Naive thymus-derived CD8-positive, alpha-beta T cell (primary cell): Measurements from ENCODE around the gene ULK4. TPM values are rescaled to one million over a fixed set of nuclear protein-coding genes. Genes with fewer than 3 reads are reported as not detected.

Experiments
- ATAC-seq, 2 donors: fragments of 150-1000 bp; cut with Tn5 transposase in 1 of 2; sonication (Bioruptor Pico), chemical (Tn5 transposase) in 1 of 2; 1 replicate in 1 of 2; 2 replicates in 1 of 2; pipeline ENCODE4 v1.10.0; 2021; ENCODE audit warnings: mild to moderate bottlenecking in 2 of 2, moderate library complexity in 2 of 2
- POLR2A ChIA-PET: fragments of 350-600 bp; sonication (Branson Sonifier 250); formaldehyde crosslinking; loops from one replicate; lab custom pipeline; 2021; ENCODE audit warnings: antibody characterized with exemption; lab: Charles Lee
- DNase-seq, 10 donors: peaks; one replicate each; pipeline versions ENCODE4 v3.0.0 to v3.0.0-alpha.2; 2020 to 2022
- H3K27ac Mint-ChIP-seq, 10 donors: one replicate each; pipeline ENCODE4 v1.8.0; 2020 to 2022; ENCODE audit warnings: mild to moderate bottlenecking in 10 of 10, mixed read lengths in 10 of 10, moderate library complexity in 4 of 10, inconsistent platforms in 1 of 10
- H3K27me3 Mint-ChIP-seq, 5 donors: one replicate each; pipeline ENCODE4 v1.8.0; 2021 to 2022; ENCODE audit warnings: mixed read lengths in 5 of 5
- H3K36me3 Mint-ChIP-seq, 3 donors: one replicate each; pipeline ENCODE4 v1.8.0; 2020 to 2022; ENCODE audit warnings: mixed read lengths in 3 of 3, mild to moderate bottlenecking in 2 of 3, inconsistent platforms in 1 of 3
- H3K4me1 Mint-ChIP-seq, 4 donors: one replicate each; pipeline ENCODE4 v1.8.0; 2021 to 2022; ENCODE audit warnings: mixed read lengths in 4 of 4
- H3K4me3 Mint-ChIP-seq, 10 donors: one replicate each; pipeline ENCODE4 v1.8.0; 2020 to 2022; ENCODE audit warnings: mild to moderate bottlenecking in 10 of 10, mixed read lengths in 10 of 10, moderate library complexity in 6 of 10, inconsistent platforms in 1 of 10
- H3K9me3 Mint-ChIP-seq, 9 donors: one replicate each; pipeline ENCODE4 v1.8.0; 2020 to 2022; ENCODE audit warnings: mixed read lengths in 9 of 9, mild to moderate bottlenecking in 3 of 9, inconsistent platforms in 1 of 9, moderate library complexity in 1 of 9
- polyA plus RNA-seq, 3 donors: library from polyadenylated mRNA; unstranded; fragments of 300-500 nt; fragmentation: Illumina TruSeq; gene quantifications; one replicate each; pipeline ENCODE4 v1.2.3, GENCODE V29; 2021
- total RNA-seq, 8 experiments: library from RNA in 2 of 8; stranded (reverse) in 2 of 8; gene quantifications; one replicate each; pipeline ENCODE4 v1.2.3 and lab custom pipeline; 2021 to 2026

The ULK4 gene
- total and polyA plus RNA-seq, 5 experiments from 2014 or later: 6.6 to 16.8 (median 10.7) TPM

GRCh38 chr3:41222501-41222900 lies 739.4 kb downstream of the ULK4 start:
- no peaks in the 10 kb centered on the region for H3K9me3 Mint-ChIP-seq
- no peaks in the 10 kb centered on the region for H3K27me3 Mint-ChIP-seq
- ATAC-seq (no peak), DNase-seq (no peak)
- peaks cover 7 to 42% (median 24%) of the 10 kb centered on the region in 3 donors for H3K36me3 Mint-ChIP-seq
- H3K27ac Mint-ChIP-seq: peak overlapping the region in 4 of 10 donors; percentile 7 to 34 (median 16)
- no peak overlapping the region for H3K4me3 Mint-ChIP-seq
- POLR2A ChIA-PET: no interaction called here
- peaks cover 29 to 79% (median 70%) of the 10 kb centered on the region in 4 donors for H3K4me1 Mint-ChIP-seq

DNA sequence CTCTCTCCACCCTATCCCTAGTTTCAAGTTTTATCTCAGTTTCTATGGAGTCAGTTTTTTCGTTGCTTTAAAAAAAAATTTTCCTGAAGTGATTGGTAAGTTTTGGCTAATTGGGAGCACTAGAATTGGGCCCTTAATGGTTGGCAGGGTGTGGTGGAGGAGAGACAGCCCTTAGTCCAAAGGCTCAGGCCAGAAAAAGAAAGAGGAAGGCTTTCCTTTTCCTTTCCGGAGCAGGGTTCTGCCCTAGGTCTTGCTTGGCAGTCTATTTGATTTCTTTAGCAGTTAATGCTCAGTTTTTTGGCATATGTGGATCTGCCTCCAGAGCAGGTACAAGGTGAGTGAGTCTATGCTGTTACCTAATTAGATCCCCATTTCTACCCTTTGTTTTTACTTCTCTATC lies 739.9 kb downstream of the ULK4 start:
- no peaks in the 10 kb centered on the region for H3K27me3 Mint-ChIP-seq
- no peak for ATAC-seq
- peak overlapping the region in 4 of 10 donors; percentile 1 to 35 (median 23) for H3K4me3 Mint-ChIP-seq
- H3K9me3 Mint-ChIP-seq: no peaks in the 10 kb centered on the region
- peaks cover 7 to 37% (median 20%) of the 10 kb centered on the region in 3 donors for H3K36me3 Mint-ChIP-seq
- peak overlapping the region in 8 of 10 donors; percentile 6 to 91 (median 30) for H3K27ac Mint-ChIP-seq
- POLR2A ChIA-PET: no interaction called here
- H3K4me1 Mint-ChIP-seq: peaks cover 29 to 79% (median 73%) of the 10 kb centered on the region in 4 donors
- no peak for DNase-seq

DNA sequence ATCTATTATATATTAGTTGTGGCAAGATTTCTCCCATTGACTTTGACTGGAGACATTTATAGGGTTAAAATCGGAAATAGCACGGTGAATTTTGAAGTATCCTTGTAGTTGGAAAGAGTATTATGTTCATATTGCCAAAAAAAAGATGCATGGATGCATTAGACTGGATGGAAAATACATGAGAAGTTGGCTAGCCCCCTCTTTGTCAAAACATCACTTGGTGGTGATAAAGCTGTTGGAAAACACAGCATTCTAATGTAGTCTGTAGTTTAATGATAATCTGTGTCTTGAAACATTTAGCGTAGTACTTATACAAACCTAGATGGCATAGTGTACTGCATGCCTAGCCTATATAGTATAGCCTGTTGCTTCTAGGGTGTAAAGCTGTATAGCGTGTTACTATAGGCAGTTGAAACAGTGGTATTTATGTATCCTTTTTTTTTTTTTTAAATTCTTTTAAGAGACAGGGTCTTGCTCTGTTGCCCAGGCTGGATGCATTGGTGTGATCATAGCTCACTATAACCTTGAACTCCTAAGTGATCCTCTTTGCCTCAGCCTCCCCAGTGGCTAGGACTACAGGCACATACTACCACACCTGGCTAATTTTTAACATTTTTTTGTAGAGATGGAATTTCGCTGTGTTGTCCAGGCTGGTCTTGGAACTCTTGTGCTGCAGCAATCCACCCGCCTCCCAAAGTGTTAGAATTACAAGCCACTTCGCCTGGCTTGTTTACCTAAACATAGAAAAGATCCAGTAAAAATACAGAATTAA lies 740.8 kb downstream of the ULK4 start:
- POLR2A ChIA-PET: interaction anchor here (1.3 kb wide), 1 partner anchor 22 kb away, joined by 6 read pairs; the partner anchor contains the start of gene CTNNB1
- Mint-ChIP-seq H3K36me3 (peaks cover under 1 to 28% (median 12%) of the 10 kb centered on the region in 3 donors), H3K27ac (peak overlapping the region in 8 of 10 donors; percentile 13 to 91 (median 30)), H3K4me3 (peak overlapping the region in 6 of 10 donors; percentile 10 to 59 (median 25)), H3K4me1 (peaks cover 28 to 76% (median 74%) of the 10 kb centered on the region in 4 donors), H3K27me3 (no peaks in the 10 kb centered on the region), H3K9me3 (no peaks in the 10 kb centered on the region)
- DNase-seq (no peak), ATAC-seq (no peak)

GRCh38 chr3:41219424-41219823 lies 742.5 kb downstream of the ULK4 start:
- Mint-ChIP-seq H3K27me3 (no peaks in the 10 kb centered on the region), H3K4me3 (peak overlapping the region in 5 of 10 donors; percentile 2 to 35 (median 15)), H3K27ac (peak overlapping the region in 5 of 10 donors; percentile 14 to 72 (median 31)), H3K9me3 (no peaks in the 10 kb centered on the region), H3K36me3 (peaks cover 0 to 11% (median 2%) of the 10 kb centered on the region in 3 donors), H3K4me1 (peaks cover 33 to 84% (median 81%) of the 10 kb centered on the region in 4 donors)
- POLR2A ChIA-PET: interaction anchor here (1.0 kb wide), 1 partner anchor 20 kb away, joined by 3 read pairs; the partner anchor contains the start of gene CTNNB1
- DNase-seq (no peak), ATAC-seq (no peak)

- Mint-ChIP-seq H3K9me3 (no peaks in the 10 kb centered on the region), H3K4me3 (peak overlapping the region in 9 of 10 donors; percentile 3 to 57 (median 27)), H3K27ac (peak overlapping the region in 6 of 10 donors; percentile 0 to 80 (median 26)), H3K27me3 (no peaks in the 10 kb centered on the region), H3K4me1 (peaks cover 47 to 92% (median 88%) of the 10 kb centered on the region in 4 donors), H3K36me3 (peaks cover 0 to 5% (median 1%) of the 10 kb centered on the region in 3 donors)
- POLR2A ChIA-PET: no interaction called here
- ATAC-seq (no peak), DNase-seq (no peak)
Measured at GRCh38 chr3:41216993-41217392, 744.9 kb downstream of the ULK4 start.

DNA sequence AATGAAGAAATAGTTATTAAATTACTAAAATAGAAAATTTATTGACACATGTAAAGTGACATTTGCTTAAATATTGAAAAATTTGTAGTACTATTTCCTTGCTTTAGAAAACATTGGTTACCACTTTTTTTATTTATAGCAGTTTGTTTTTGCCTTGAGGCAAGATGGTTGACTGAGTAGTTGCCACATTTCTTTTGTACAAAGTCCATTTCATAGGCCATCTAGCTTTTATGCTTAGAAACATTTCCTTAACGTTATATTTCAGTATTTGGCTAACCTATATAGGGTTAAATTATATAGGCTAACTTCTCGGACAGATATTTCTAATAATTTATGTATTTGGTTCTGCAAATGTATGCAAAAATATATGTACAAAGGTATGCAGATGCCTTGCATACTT lies 745.5 kb downstream of the ULK4 start:
- ATAC-seq: no peak

DNA sequence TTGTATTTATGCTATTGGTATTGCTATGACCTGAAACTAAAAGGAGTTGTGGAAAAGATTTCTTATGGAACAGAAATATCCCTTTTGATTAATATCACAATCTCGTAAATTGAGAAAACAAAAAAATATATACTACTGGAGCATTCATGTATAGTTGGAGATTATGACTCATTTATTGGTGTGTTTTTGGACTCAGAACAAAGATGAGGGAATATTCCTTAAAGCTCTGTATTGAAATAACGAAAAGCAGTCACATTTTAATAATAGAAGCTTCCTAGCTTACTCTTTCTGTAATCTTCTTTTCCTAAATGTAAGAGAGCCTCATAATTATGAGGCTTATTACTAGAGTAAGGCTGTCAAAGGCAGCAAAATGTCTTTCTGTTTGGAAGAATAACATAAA lies 748.3 kb downstream of the ULK4 start:
- Mint-ChIP-seq H3K27me3 (no peaks in the 10 kb centered on the region), H3K36me3 (peaks cover 0 to 18% (median 15%) of the 10 kb centered on the region in 3 donors), H3K9me3 (no peaks in the 10 kb centered on the region), H3K4me3 (peak overlapping the region in 7 of 10 donors; percentile 31 to 70 (median 45)), H3K27ac (peak overlapping the region in 4 of 10 donors; percentile 1 to 83 (median 21)), H3K4me1 (peaks cover 48 to 87% (median 79%) of the 10 kb centered on the region in 4 donors)
- DNase-seq (no peak), ATAC-seq (no peak)
- POLR2A ChIA-PET: interaction anchor here (3.0 kb wide), 1 partner anchor 14 kb away, joined by 19 read pairs; the partner anchor contains the start of gene CTNNB1

More for the DNA sequence above, 745.5 kb downstream of the ULK4 start:
- H3K27me3 Mint-ChIP-seq: no peaks in the 10 kb centered on the region
- H3K27ac Mint-ChIP-seq: peak overlapping the region in 1 of 10 donors; percentile 0
- no peak for DNase-seq
- POLR2A ChIA-PET: interaction anchor here (3.0 kb wide), 1 partner anchor 16 kb away, joined by 19 read pairs; the partner anchor contains the start of gene CTNNB1
- no peaks in the 10 kb centered on the region for H3K9me3 Mint-ChIP-seq
- peaks cover 49 to 92% (median 88%) of the 10 kb centered on the region in 4 donors for H3K4me1 Mint-ChIP-seq
- peaks cover 0 to 7% (median 2%) of the 10 kb centered on the region in 3 donors for H3K36me3 Mint-ChIP-seq
- H3K4me3 Mint-ChIP-seq: peak overlapping the region in 1 of 10 donors; percentile 7

GRCh38 chr3:41212088-41212487 lies 749.8 kb downstream of the ULK4 start:
- Mint-ChIP-seq H3K27me3 (no peaks in the 10 kb centered on the region), H3K36me3 (peaks cover 0 to 18% (median 15%) of the 10 kb centered on the region in 3 donors), H3K4me1 (peaks cover 57 to 88% (median 80%) of the 10 kb centered on the region in 4 donors), H3K4me3 (peak overlapping the region in 6 of 10 donors; percentile 2 to 70 (median 31)), H3K27ac (peak overlapping the region in 1 of 10 donors; percentile 83), H3K9me3 (no peaks in the 10 kb centered on the region)
- ATAC-seq (no peak), DNase-seq (no peak)
- POLR2A ChIA-PET: interaction anchor here (1.8 kb wide), 1 partner anchor 13 kb away, joined by 10 read pairs; the partner anchor contains the start of gene CTNNB1

- no peak for DNase-seq
- POLR2A ChIA-PET: interaction anchor here (1.8 kb wide), 1 partner anchor 12 kb away, joined by 10 read pairs; the partner anchor contains the start of gene CTNNB1
- H3K9me3 Mint-ChIP-seq: no peaks in the 10 kb centered on the region
- peaks cover 0 to 18% (median 15%) of the 10 kb centered on the region in 3 donors for H3K36me3 Mint-ChIP-seq
- H3K4me1 Mint-ChIP-seq: peaks cover 58 to 89% (median 82%) of the 10 kb centered on the region in 4 donors
- H3K4me3 Mint-ChIP-seq: peak overlapping the region in 2 of 10 donors; percentile 11 to 49
- H3K27me3 Mint-ChIP-seq: no peaks in the 10 kb centered on the region
- ATAC-seq: no peak
- H3K27ac Mint-ChIP-seq: no peak overlapping the region
Measured at GRCh38 chr3:41210966-41211365, 750.9 kb downstream of the ULK4 start.

DNA sequence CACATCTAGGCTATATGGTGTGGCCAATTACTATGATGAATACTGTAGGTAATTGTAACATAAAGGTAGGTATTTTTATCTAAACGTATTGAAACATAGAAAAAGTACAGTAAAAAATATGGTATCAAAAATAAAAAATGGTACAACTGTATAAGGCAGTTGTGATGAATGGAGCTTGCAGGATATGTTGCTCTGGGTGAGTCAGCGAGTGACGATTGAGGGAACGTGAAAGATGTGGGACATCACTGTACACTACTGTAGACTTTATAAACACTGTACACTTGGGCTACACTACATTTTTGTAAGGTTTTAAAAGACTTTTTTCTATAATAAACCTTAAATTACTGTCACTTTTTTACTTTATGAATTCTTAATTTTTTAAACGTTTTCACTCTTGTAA lies 752.3 kb downstream of the ULK4 start:
- ATAC-seq (no peak), DNase-seq (no peak)
- H3K36me3 Mint-ChIP-seq: peaks cover 0 to 18% (median 15%) of the 10 kb centered on the region in 3 donors
- POLR2A ChIA-PET: interaction anchor here (1.7 kb wide), 1 partner anchor 11 kb away, joined by 9 read pairs; the partner anchor contains the start of gene CTNNB1
- peaks cover 59 to 91% (median 86%) of the 10 kb centered on the region in 4 donors for H3K4me1 Mint-ChIP-seq
- H3K9me3 Mint-ChIP-seq: no peaks in the 10 kb centered on the region
- H3K4me3 Mint-ChIP-seq: peak overlapping the region in 3 of 10 donors; percentile 8 to 35 (median 30)
- H3K27me3 Mint-ChIP-seq: no peaks in the 10 kb centered on the region
- peak overlapping the region in 3 of 10 donors; percentile 6 to 15 (median 7) for H3K27ac Mint-ChIP-seq

GRCh38 chr3:41208507-41209220 lies 753.2 kb downstream of the ULK4 start:
- no peaks in the 10 kb centered on the region for H3K9me3 Mint-ChIP-seq
- H3K27me3 Mint-ChIP-seq: no peaks in the 10 kb centered on the region
- peak overlapping the region in 6 of 10 donors; percentile 1 to 54 (median 34) for H3K27ac Mint-ChIP-seq
- DNase-seq (no peak), ATAC-seq (no peak)
- H3K4me1 Mint-ChIP-seq: peaks cover 66 to 91% (median 87%) of the 10 kb centered on the region in 4 donors
- H3K4me3 Mint-ChIP-seq: peak overlapping the region in 7 of 10 donors; percentile 3 to 63 (median 34)
- POLR2A ChIA-PET: interaction anchor here (1.6 to 1.7 kb wide), 2 partner anchors 9 to 10 kb away, joined by 5 to 9 read pairs; partner anchors contain the start of gene CTNNB1
- H3K36me3 Mint-ChIP-seq: peaks cover 0 to 18% (median 15%) of the 10 kb centered on the region in 3 donors
